H1 (cell line): ENCODE measurements around the gene FAM120B. TPM values are rescaled to one million over a fixed set of nuclear protein-coding genes. Genes with fewer than 3 reads are reported as not detected.

Source experiments
- CTCF ChIA-PET: fragments of 300-600 bp; sonication (Branson Sonifier 250); formaldehyde crosslinking; loops from one replicate; lab custom pipeline; 2021; ENCODE audit not compliant: partially characterized antibody; lab: Charles Lee
- POLR2A ChIA-PET: fragments of 300-600 bp; sonication (Branson Sonifier 250); formaldehyde crosslinking; loops from one replicate; lab custom pipeline; 2021; ENCODE audit warnings: inconsistent platforms; ENCODE audit not compliant: partially characterized antibody; lab: Charles Lee
- DNase-seq, 2 experiments: peaks; one replicate each; pipeline versions ENCODE4 v3.0.0 to v3.0.0-alpha.2; 2010 to 2022; ENCODE audit warnings: low spot score in 2 of 2, low read depth in 1 of 2, mixed read lengths in 1 of 2
- FAIRE-seq: peaks from 2 replicates; lab custom pipeline; 2011; peaks lifted over from hg19 to GRCh38; lab: Jason Lieb, UNC
- H2AFZ ChIP-seq: 2 replicates; pipeline ENCODE4 v1.8.1; 2012; ENCODE audit warnings: low read length, inconsistent platforms
- H2AK5ac ChIP-seq: 2 replicates; pipeline ENCODE4 v1.6.1; 2013; ENCODE audit warnings: low read depth, low read length
- H2BK120ac ChIP-seq: replicated peaks from 2 replicates; pipeline ENCODE3; 2013; ENCODE audit warnings: low read depth, low read length, inconsistent platforms
- H2BK12ac ChIP-seq: 2 replicates; pipeline ENCODE4 v1.6.1; 2013; ENCODE audit warnings: low read depth, low read length
- H2BK15ac ChIP-seq: 2 replicates; pipeline ENCODE4 v1.6.1; 2013; ENCODE audit warnings: low read length
- H2BK20ac ChIP-seq: 2 replicates; pipeline ENCODE4 v1.6.1; 2013; ENCODE audit warnings: low read length
- H2BK5ac ChIP-seq: 2 replicates; pipeline ENCODE4 v1.6.1; 2013; ENCODE audit warnings: low read depth, low read length
- H3K14ac ChIP-seq: 2 replicates; pipeline ENCODE4 v1.6.1; 2013; ENCODE audit warnings: inconsistent platforms; ENCODE audit not compliant: insufficient read length
- H3K18ac ChIP-seq: 2 replicates; pipeline ENCODE4 v1.6.1; 2013; ENCODE audit warnings: low read length; ENCODE audit errors: extremely low read depth
- H3K23ac ChIP-seq: 2 replicates; pipeline ENCODE4 v1.6.1; 2013; ENCODE audit warnings: inconsistent platforms; ENCODE audit not compliant: insufficient read length
- H3K23me2 ChIP-seq: 2 replicates; pipeline ENCODE4 v1.6.1; 2013; ENCODE audit warnings: low read depth, low read length
- H3K27ac ChIP-seq: 2 replicates; pipeline ENCODE4 v1.6.1; 2011; ENCODE audit warnings: low read depth, low read length, inconsistent platforms
- H3K27me3 ChIP-seq, 4 experiments: replicated peaks in 1 of 4; 1 replicate in 1 of 4; 2 replicates in 3 of 4; pipeline versions ENCODE4 v1.6.1 to v1.8.1; 2011 to 2013; ENCODE audit warnings: low read length in 3 of 4, mild to moderate bottlenecking in 3 of 4, inconsistent platforms in 2 of 4, mixed read lengths in 2 of 4, moderate library complexity in 1 of 4; ENCODE audit not compliant: control insufficient read depth in 3 of 4, insufficient read depth in 3 of 4; ENCODE audit errors: extremely low read depth in 1 of 4
- H3K36me3 ChIP-seq, 4 experiments: 2 replicates each; pipeline versions ENCODE4 v1.6.1 to v1.8.1; 2011 to 2013; ENCODE audit warnings: mild to moderate bottlenecking in 4 of 4, low read length in 3 of 4, moderate library complexity in 2 of 4, control low read depth in 1 of 4, inconsistent platforms in 1 of 4; ENCODE audit not compliant: insufficient read depth in 4 of 4, control insufficient read depth in 2 of 4
- H3K4ac ChIP-seq: replicated peaks from 2 replicates; pipeline ENCODE3; 2013; ENCODE audit warnings: low read length, low read depth, mixed read lengths, inconsistent platforms; ENCODE audit not compliant: insufficient read length
- H3K4me1 ChIP-seq, 4 experiments: replicated peaks in 1 of 4; 1 replicate in 1 of 4; 2 replicates in 3 of 4; pipeline versions ENCODE4 v1.6.1 to v1.8.1; 2011 to 2013; ENCODE audit warnings: low read length in 3 of 4, inconsistent platforms in 2 of 4, mixed read lengths in 1 of 4; ENCODE audit not compliant: insufficient read depth in 4 of 4, control insufficient read depth in 3 of 4
- H3K4me2 ChIP-seq, 2 experiments: 2 replicates each; pipeline versions ENCODE4 v1.6.1 to v1.8.1; 2011 to 2013; ENCODE audit warnings: low read depth in 2 of 2, low read length in 2 of 2, control low read depth in 1 of 2, inconsistent platforms in 1 of 2, mild to moderate bottlenecking in 1 of 2; ENCODE audit not compliant: insufficient read depth in 1 of 2
- H3K4me3 ChIP-seq, 4 experiments: fragments of 200-600, 300-600 bp in 1 of 4; sonication (generic), shearing (Covaris generic), sonication (Bioruptor Twin) in 1 of 4; 2 replicates each; pipeline versions ENCODE4 v1.5.1 to v1.8.1; 2011 to 2016; ENCODE audit warnings: low read length in 4 of 4, low read depth in 3 of 4, control low read depth in 2 of 4, inconsistent platforms in 2 of 4, mild to moderate bottlenecking in 2 of 4, mixed read lengths in 1 of 4, moderate library complexity in 1 of 4; ENCODE audit not compliant: insufficient read depth in 2 of 4; ENCODE audit errors: extremely low read depth in 1 of 4
- H3K56ac ChIP-seq: replicated peaks from 2 replicates; pipeline ENCODE3; 2013; ENCODE audit warnings: low read depth, mild to moderate bottlenecking, mixed read lengths, low read length, inconsistent platforms; ENCODE audit not compliant: insufficient read length
- H3K79me1 ChIP-seq: 2 replicates; pipeline ENCODE4 v1.6.1; 2013; ENCODE audit warnings: low read depth, low read length, control low read depth
- H3K79me2 ChIP-seq, 2 experiments: 2 replicates each; pipeline versions ENCODE4 v1.6.1 to v1.8.1; 2012 to 2013; ENCODE audit warnings: low read length in 2 of 2, mild to moderate bottlenecking in 2 of 2, inconsistent platforms in 1 of 2; ENCODE audit not compliant: insufficient read depth in 2 of 2, control insufficient read depth in 1 of 2
- H3K9ac ChIP-seq, 4 experiments: replicated peaks in 1 of 4; 1 replicate in 1 of 4; 2 replicates in 3 of 4; pipeline versions ENCODE4 v1.6.1 to v1.8.1; 2011 to 2013; ENCODE audit warnings: low read depth in 3 of 4, low read length in 3 of 4, control low read depth in 2 of 4, mild to moderate bottlenecking in 2 of 4, moderate library complexity in 2 of 4, inconsistent platforms in 1 of 4; ENCODE audit errors: extremely low read depth in 1 of 4
- H3K9me3 ChIP-seq, 2 experiments: 2 replicates each; pipeline versions ENCODE4 v1.6.1 to v1.8.1; 2012 to 2013; ENCODE audit warnings: mild to moderate bottlenecking in 2 of 2, moderate library complexity in 2 of 2, control low read depth in 1 of 2, inconsistent platforms in 1 of 2, low read depth in 1 of 2, low read length in 1 of 2, mixed read lengths in 1 of 2; ENCODE audit not compliant: insufficient read depth in 2 of 2
- H4K20me1 ChIP-seq, 2 experiments: replicated peaks in 1 of 2; 2 replicates each; pipeline versions ENCODE3 to v1.8.1; 2011 to 2013; ENCODE audit warnings: inconsistent platforms in 2 of 2, low read length in 2 of 2, mild to moderate bottlenecking in 1 of 2; ENCODE audit not compliant: insufficient read depth in 2 of 2, control insufficient read depth in 1 of 2
- H4K5ac ChIP-seq: 2 replicates; pipeline ENCODE4 v1.6.1; 2013; ENCODE audit warnings: low read length, low read depth, mixed read lengths, inconsistent platforms; ENCODE audit not compliant: insufficient read length
- H4K8ac ChIP-seq: 2 replicates; pipeline ENCODE4 v1.8.0; 2013; ENCODE audit warnings: mild to moderate bottlenecking, moderate library complexity, low read length, inconsistent platforms; ENCODE audit not compliant: insufficient read depth; ENCODE audit errors: extremely low read depth
- H4K91ac ChIP-seq: replicated peaks from 2 replicates; pipeline ENCODE3; 2013; ENCODE audit warnings: low read length, mixed read lengths, inconsistent platforms; ENCODE audit not compliant: insufficient read length
- ASH2L ChIP-seq: fragments of 200-600, 300-600 bp; sonication (generic); IDR thresholded peaks from one replicate; pipeline ENCODE4 v1.7.1; 2017; ENCODE audit warnings: low read length
- EGR1 ChIP-seq: IDR thresholded peaks from 2 replicates; pipeline ENCODE4 v1.6.1; 2011; ENCODE audit warnings: low read depth, low read length, borderline replicate concordance
- GABPA ChIP-seq: IDR thresholded peaks from 2 replicates; pipeline ENCODE4 v1.6.1; 2011; ENCODE audit warnings: mild to moderate bottlenecking, low read length, moderate library complexity, borderline replicate concordance; ENCODE audit not compliant: insufficient read depth
- TCF12 ChIP-seq: IDR thresholded peaks from 2 replicates; pipeline ENCODE4 v1.6.1; 2011; ENCODE audit warnings: low read depth, mild to moderate bottlenecking, low read length
- WGBS, 2 experiments: shearing (Covaris generic) in 1 of 2; methylation state at CpG; one replicate each; pipeline versions ENCODE4 v1.1.6 to v1.1.7; 2013 to 2015; ENCODE audit warnings: low lambda C conversion rate in 2 of 2, mixed read lengths in 2 of 2, inconsistent platforms in 1 of 2, low coverage in 1 of 2, missing lambda C conversion rate in 1 of 2; ENCODE audit not compliant: insufficient replicate concordance in 2 of 2, insufficient coverage in 1 of 2, insufficient read length in 1 of 2; ENCODE audit errors: extremely low coverage in 1 of 2, missing lambda C conversion rate in 1 of 2; 5-methylcytosine and 5-hydroxymethylcytosine counted together
- polyA plus RNA-seq, 7 experiments: library from polyadenylated mRNA; depleted of rRNA in 3 of 7; stranded (reverse) in 5 of 7; unstranded in 2 of 7; fragments of >200 nt in 5 of 7; fragments of 200-250 nt in 2 of 7; gene quantifications; 1 replicate in 5 of 7; 2 replicates in 1 of 7; 4 replicates in 1 of 7; pipeline versions ENCODE4 v1.2.1 to v1.2.3, GENCODE V29; 2011 to 2013; ENCODE audit warnings: missing spikeins in 2 of 7, mixed read lengths in 2 of 7
- total RNA-seq: library from RNA; stranded (reverse); fragmentation: NEBNext Ultra II Directional; extraction: Animal tissue kit (Norgen Biotek cat#: 25700); gene quantifications from 2 replicates; pipeline ENCODE4 v1.2.1, GENCODE V29; 2021
- TF ChIP-seq, protein P1 (sequence below): IDR thresholded peaks from 2 replicates; pipeline ENCODE4 v1.6.1; 2012; ENCODE audit warnings: inconsistent platforms

FAM120B gene
- total and polyA plus RNA-seq, 2 of the 8 experiments (the other 6 are each of a cell fraction or from before 2014, with no cell fraction given) = 5.1 to 12.5 TPM

DNA sequence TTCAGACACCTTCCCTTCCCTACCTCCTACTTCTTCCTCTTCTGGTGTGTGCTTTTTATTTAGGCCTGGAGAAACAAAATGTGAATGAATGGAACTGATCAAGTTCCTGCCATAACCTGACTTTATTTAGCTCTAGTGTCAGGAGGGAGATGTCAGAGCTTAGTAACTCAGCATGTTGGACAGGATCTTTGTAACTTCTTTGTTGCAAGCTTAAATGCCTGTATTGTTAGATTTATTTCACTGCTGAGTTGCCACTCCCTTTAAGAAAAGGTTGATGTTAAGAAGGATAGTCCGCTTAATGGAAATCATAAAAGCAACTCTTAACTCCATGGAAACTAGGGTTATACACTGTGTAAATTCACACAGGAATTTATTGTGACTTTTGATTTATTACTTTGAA lies 2.2 kb downstream of the FAM120B start:
- no peak for FAIRE-seq
- H2BK120ac ChIP-seq = no peak overlapping the region
- CTCF ChIA-PET = no interaction called here
- TF ChIP-seq TCF12 = no peak
- no peak for TF ChIP-seq GABPA
- no peak for TF ChIP-seq EGR1
- TF ChIP-seq, protein P1, sequence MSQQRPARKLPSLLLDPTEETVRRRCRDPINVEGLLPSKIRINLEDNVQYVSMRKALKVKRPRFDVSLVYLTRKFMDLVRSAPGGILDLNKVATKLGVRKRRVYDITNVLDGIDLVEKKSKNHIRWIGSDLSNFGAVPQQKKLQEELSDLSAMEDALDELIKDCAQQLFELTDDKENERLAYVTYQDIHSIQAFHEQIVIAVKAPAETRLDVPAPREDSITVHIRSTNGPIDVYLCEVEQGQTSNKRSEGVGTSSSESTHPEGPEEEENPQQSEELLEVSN = no peak
- no peak for TF ChIP-seq ASH2L

More for the DNA sequence above, 2.2 kb downstream of the FAM120B start:
- Histone ChIP-seq H3K79me2 (peaks cover 0 to 37% of the 10 kb centered on the region in 2 experiments; a peak in 3 of 4 replicates), H2BK5ac (no peak overlapping the region), H3K9me3 (peaks cover 11 to 16% of the 10 kb centered on the region in 2 experiments; a peak in 3 of 4 replicates), H3K14ac (no peak overlapping the region), H3K4me3 (no peak overlapping the region), H4K91ac (no peak overlapping the region), H3K36me3 (peaks cover 0 to 9% (median 3%) of the 10 kb centered on the region in 4 experiments; a peak in 2 of 8 replicates), H3K4ac (no peak overlapping the region), H2BK15ac (no peak overlapping the region), H2AFZ (no peak overlapping the region), H3K79me1 (no peaks in the 10 kb centered on the region; the same call in 1 of the 2 replicates), H3K23me2 (peaks cover 16% of the 10 kb centered on the region; the same call in 1 of the 2 replicates), H2BK20ac (no peak overlapping the region), H3K9ac (no peak overlapping the region), H3K18ac (no peak overlapping the region), H3K4me1 (peaks cover 0 to 14% (median 4%) of the 10 kb centered on the region in 4 experiments; a peak in 4 of 7 replicates), H3K27ac (no peak overlapping the region), H4K20me1 (peaks cover 0 to 2% of the 10 kb centered on the region in 2 experiments), H4K5ac (no peak overlapping the region), H3K27me3 (peaks cover 0 to 28% (median 18%) of the 10 kb centered on the region in 4 experiments; a peak in 6 of 7 replicates), H4K8ac (no peak overlapping the region), H2AK5ac (no peak overlapping the region), H2BK12ac (no peak overlapping the region), H3K4me2 (no peak overlapping the region), H3K23ac (no peak overlapping the region), H3K56ac (no peak overlapping the region)
- 100% methylated on average over 1 of the region's 1 CpG; no CpG with 5 or more reads in 1 of the 2 experiments for WGBS, 2 experiments
- POLR2A ChIA-PET = interaction anchor here (0.5 to 1.6 kb wide), 5 partner anchors 11 to 1799 kb away, joined by 3 read pairs; no protein-coding TSS in a partner anchor
- no peak for DNase-seq
